Measurements from ENCODE around the gene WNT6. TPM values are rescaled to one million over a fixed set of nuclear protein-coding genes. Genes with fewer than 3 reads are reported as not detected.

Gene WNT6
- total RNA-seq, 1 experiment from 2014 or later = not detected

DNA sequence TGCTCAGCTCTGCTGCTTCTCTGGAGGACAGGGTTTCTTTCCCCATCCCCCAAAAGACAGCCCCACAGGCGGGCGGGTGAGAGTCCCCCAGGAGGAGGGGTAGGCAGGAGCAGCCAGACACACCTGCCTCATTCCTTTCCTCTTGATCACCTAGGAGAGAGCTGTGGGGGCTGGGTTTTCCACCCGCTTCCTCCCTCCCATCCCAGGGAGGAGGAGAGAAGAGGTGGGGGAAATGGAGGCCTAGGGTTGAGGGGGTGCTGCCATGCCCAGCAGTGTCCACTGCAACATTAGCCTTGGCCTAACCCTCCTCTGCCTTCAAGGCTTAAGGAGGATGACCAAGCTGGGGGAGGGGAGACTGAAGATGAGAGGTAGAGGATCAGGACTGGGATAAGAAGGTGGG is 35.7 kb downstream of the WNT6 start:
- H3K27me3 ChIP-seq (ENCODE audit: control insufficient read depth, insufficient read depth, low read length) = peaks cover 96% of the 10 kb centered on the region
- H3K36me3 ChIP-seq (replicated peaks; ENCODE audit: control insufficient read depth, insufficient read depth, low read length) = no peaks in the 10 kb centered on the region
- H3K4me3 ChIP-seq (ENCODE audit: insufficient read depth, low read depth, low read length) = no peak overlapping the region
- peak; percentile 81 for DNase-seq

DNA sequence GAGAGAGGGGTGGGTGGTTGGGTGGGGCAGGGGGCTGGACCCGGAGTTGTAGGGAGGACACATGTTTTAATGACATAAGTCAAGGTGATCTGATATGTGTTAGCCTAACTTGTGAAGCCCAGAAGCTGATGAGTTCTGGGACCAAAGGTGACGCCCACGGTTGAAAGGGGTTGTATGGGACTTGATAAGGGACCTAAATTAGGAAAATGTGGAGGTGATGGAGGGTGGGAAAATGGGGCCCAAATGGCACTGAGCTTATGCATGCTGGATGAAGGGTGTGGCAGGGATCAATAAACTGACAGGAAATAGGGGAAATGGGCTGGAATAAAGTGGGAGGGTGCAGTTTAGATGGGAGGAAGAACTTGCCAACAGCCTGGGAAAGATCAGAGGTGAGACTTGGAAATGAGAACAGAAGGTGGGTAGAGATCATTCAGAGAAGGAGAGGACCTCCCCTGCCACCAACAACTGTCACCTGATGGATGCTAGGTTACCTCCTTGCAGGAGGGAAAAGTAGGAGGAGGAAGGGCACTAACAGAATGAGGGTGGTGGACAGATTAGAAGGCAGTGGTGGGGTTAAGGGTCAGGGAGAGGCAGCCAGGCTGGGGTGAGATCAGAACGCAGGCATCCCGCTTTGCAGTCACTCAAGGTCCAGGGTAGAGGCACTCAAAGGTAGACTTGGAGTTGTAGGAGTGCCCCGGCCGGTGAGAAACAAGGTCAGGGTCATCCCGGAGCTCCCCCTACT is 36.3 kb downstream of the WNT6 start:
- Histone ChIP-seq H3K4me3 (ENCODE audit: insufficient read depth, low read depth, low read length) (no peak overlapping the region), H3K36me3 (replicated peaks; ENCODE audit: control insufficient read depth, insufficient read depth, low read length) (no peaks in the 10 kb centered on the region), H3K27me3 (ENCODE audit: control insufficient read depth, insufficient read depth, low read length) (peaks cover 96% of the 10 kb centered on the region)
- peak; percentile 63 for DNase-seq

GRCh38 chr2:218896501-218897393 is 37.1 kb downstream of the WNT6 start:
- H3K36me3 ChIP-seq (replicated peaks; ENCODE audit: control insufficient read depth, insufficient read depth, low read length) = no peaks in the 10 kb centered on the region
- H3K4me3 ChIP-seq (ENCODE audit: insufficient read depth, low read depth, low read length) = no peak overlapping the region
- DNase-seq = peak; percentile 91
- H3K27me3 ChIP-seq (ENCODE audit: control insufficient read depth, insufficient read depth, low read length) = peaks cover 95% of the 10 kb centered on the region

- Histone ChIP-seq H3K4me3 (ENCODE audit: insufficient read depth, low read depth, low read length) (no peak overlapping the region), H3K27me3 (ENCODE audit: control insufficient read depth, insufficient read depth, low read length) (peaks cover 90% of the 10 kb centered on the region), H3K36me3 (replicated peaks; ENCODE audit: control insufficient read depth, insufficient read depth, low read length) (no peaks in the 10 kb centered on the region)
- peak; percentile 84 for DNase-seq
These were observed 37.9 kb downstream of the WNT6 start for GRCh38 chr2:218897394-218898108.

- peaks cover 83% of the 10 kb centered on the region for H3K27me3 ChIP-seq (ENCODE audit: control insufficient read depth, insufficient read depth, low read length)
- no peaks in the 10 kb centered on the region for H3K36me3 ChIP-seq (replicated peaks; ENCODE audit: control insufficient read depth, insufficient read depth, low read length)
- H3K4me3 ChIP-seq (ENCODE audit: insufficient read depth, low read depth, low read length) = no peak overlapping the region
- peak; percentile 95 for DNase-seq
These were observed 38.7 kb downstream of the WNT6 start for GRCh38 chr2:218898109-218898878.

DNA sequence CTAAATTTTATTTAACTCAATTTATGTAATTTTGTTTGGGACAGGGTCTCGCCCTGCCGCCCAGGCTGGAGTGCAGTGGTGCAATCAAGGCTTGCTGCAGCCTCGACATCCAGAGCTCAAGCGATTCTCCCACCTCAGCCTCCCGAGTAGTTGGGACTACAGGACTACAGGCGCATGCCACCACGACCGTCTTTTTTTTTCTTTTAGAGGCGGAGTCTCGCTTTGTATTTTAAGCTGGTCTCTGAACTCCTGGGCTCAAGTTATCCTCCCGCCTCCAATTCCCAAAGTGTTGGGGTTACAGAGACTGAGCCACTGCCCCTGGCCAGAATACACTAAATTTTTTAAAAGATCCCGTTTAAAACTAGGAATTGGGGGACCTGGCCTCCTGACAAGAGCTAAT is 39.5 kb downstream of the WNT6 start:
- DNase-seq = no peak

DNA sequence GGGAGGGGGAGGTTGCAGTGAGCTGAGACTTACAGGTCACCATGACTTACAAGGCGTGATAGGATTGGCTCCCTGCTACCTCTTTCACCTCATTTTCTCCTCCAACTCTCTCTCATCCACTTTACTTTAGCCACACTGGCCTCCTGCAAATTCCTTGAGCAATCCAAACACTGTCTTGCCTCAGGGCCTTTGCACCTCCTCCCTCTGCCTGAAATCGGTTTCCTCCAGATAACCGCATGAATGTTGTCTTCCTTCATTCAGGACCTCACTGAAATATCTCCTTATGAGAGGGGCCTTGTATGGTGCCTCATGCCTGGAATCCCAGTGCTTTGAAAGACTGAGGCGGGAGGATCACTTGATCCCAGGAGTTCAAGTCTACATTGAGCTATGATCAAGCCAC is 42.8 kb downstream of the WNT6 start:
- H3K4me3 ChIP-seq (ENCODE audit: insufficient read depth, low read depth, low read length) = no peak overlapping the region
- no peak for DNase-seq
- peaks cover 67% of the 10 kb centered on the region for H3K27me3 ChIP-seq (ENCODE audit: control insufficient read depth, insufficient read depth, low read length)

More for the DNA sequence above, 39.5 kb downstream of the WNT6 start:
- H3K4me3 ChIP-seq (ENCODE audit: insufficient read depth, low read depth, low read length) = no peak overlapping the region
- peaks cover 79% of the 10 kb centered on the region for H3K27me3 ChIP-seq (ENCODE audit: control insufficient read depth, insufficient read depth, low read length)
- no peaks in the 10 kb centered on the region for H3K36me3 ChIP-seq (replicated peaks; ENCODE audit: control insufficient read depth, insufficient read depth, low read length)

GRCh38 chr2:218904176-218904575 is 44.6 kb downstream of the WNT6 start:
- DNase-seq = no peak
- peaks cover 56% of the 10 kb centered on the region for H3K27me3 ChIP-seq (ENCODE audit: control insufficient read depth, insufficient read depth, low read length)
- no peak overlapping the region for H3K4me3 ChIP-seq (ENCODE audit: insufficient read depth, low read depth, low read length)
- H3K36me3 ChIP-seq (replicated peaks; ENCODE audit: control insufficient read depth, insufficient read depth, low read length) = no peaks in the 10 kb centered on the region

More for the DNA sequence above, 42.8 kb downstream of the WNT6 start:
- H3K36me3 ChIP-seq (replicated peaks; ENCODE audit: control insufficient read depth, insufficient read depth, low read length) = no peaks in the 10 kb centered on the region

DNA sequence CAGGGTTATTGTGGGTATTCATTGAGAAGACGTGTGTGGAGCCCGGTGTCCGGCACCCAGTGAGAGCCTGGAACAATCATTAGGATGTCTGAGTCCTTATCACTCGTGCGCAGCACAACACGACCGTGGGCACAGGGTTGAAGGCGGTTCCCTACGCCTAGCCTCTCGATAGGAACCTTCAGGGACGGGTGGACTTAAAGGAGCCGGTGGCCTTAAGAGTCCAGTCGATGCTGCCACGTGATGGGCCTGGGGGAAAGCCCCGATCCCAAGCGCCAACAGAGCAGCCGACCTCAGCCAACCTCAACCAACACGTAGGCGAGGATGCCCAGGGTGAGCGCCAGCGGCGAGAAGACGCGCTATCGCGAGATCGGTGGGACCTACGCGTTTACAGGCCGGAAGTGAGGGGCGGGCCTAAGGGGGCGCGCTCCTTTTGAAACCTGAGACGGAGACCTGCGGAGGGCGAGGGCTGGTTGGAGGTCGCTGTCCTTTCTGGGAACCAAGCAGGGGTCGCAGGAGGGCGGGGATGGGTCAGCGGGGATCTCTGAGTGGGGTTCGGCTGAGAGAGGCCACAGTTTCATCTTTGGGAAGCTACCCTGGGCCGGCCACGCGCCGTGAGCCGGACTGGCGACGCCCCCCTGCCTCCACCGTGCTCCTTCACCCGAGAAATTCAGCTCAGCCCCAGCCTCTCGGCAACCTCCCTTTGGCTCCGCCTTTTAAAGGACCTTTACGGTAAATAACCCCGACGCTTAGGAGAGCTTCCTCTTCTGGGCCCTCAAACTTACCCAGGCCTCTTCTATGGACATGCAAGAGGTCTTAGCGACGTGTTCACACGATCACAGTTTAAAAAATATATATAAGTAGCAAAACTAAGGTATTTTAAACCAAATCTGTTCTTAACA is 49.4 kb downstream of the WNT6 start:
- DNase-seq = peak; percentile 93
- H3K27me3 ChIP-seq (ENCODE audit: control insufficient read depth, insufficient read depth, low read length) = peaks cover 29% of the 10 kb centered on the region
- H3K4me3 ChIP-seq (ENCODE audit: insufficient read depth, low read depth, low read length) = peak overlapping the region; percentile 85
- no peaks in the 10 kb centered on the region for H3K36me3 ChIP-seq (replicated peaks; ENCODE audit: control insufficient read depth, insufficient read depth, low read length)

- no peak for DNase-seq
- no peak overlapping the region for H3K4me3 ChIP-seq (ENCODE audit: insufficient read depth, low read depth, low read length)
- no peaks in the 10 kb centered on the region for H3K36me3 ChIP-seq (replicated peaks; ENCODE audit: control insufficient read depth, insufficient read depth, low read length)
- H3K27me3 ChIP-seq (ENCODE audit: control insufficient read depth, insufficient read depth, low read length) = peaks cover 15% of the 10 kb centered on the region
These were observed 51.1 kb downstream of the WNT6 start for GRCh38 chr2:218910741-218911140.

- Histone ChIP-seq H3K4me3 (ENCODE audit: insufficient read depth, low read depth, low read length) (no peak overlapping the region), H3K27me3 (ENCODE audit: control insufficient read depth, insufficient read depth, low read length) (no peaks in the 10 kb centered on the region), H3K36me3 (replicated peaks; ENCODE audit: control insufficient read depth, insufficient read depth, low read length) (no peaks in the 10 kb centered on the region)
- no peak for DNase-seq
These were observed 60.9 kb downstream of the WNT6 start for GRCh38 chr2:218920504-218920903.

Data from H7 (cell line).